H1 (cell line): ENCODE results near the gene MYOG. TPM values are rescaled to one million over a fixed set of nuclear protein-coding genes. Genes with fewer than 3 reads are reported as not detected.

ENCODE experiments used
- CTCF ChIA-PET: fragments of 300-600 bp; sonication (Branson Sonifier 250); formaldehyde crosslinking; loops from one replicate; lab custom pipeline; 2021; ENCODE audit not compliant: partially characterized antibody; lab: Charles Lee
- POLR2A ChIA-PET: fragments of 300-600 bp; sonication (Branson Sonifier 250); formaldehyde crosslinking; loops from one replicate; lab custom pipeline; 2021; ENCODE audit warnings: inconsistent platforms; ENCODE audit not compliant: partially characterized antibody; lab: Charles Lee
- DNase-seq, 2 experiments: peaks; one replicate each; pipeline versions ENCODE4 v3.0.0 to v3.0.0-alpha.2; 2010 to 2022; ENCODE audit warnings: low spot score in 2 of 2, low read depth in 1 of 2, mixed read lengths in 1 of 2
- FAIRE-seq: peaks from 2 replicates; lab custom pipeline; 2011; peaks lifted over from hg19 to GRCh38; lab: Jason Lieb, UNC
- H2AFZ ChIP-seq: 2 replicates; pipeline ENCODE4 v1.8.1; 2012; ENCODE audit warnings: low read length, inconsistent platforms
- H2AK5ac ChIP-seq: 2 replicates; pipeline ENCODE4 v1.6.1; 2013; ENCODE audit warnings: low read depth, low read length
- H2BK120ac ChIP-seq: replicated peaks from 2 replicates; pipeline ENCODE3; 2013; ENCODE audit warnings: low read depth, low read length, inconsistent platforms
- H2BK12ac ChIP-seq: 2 replicates; pipeline ENCODE4 v1.6.1; 2013; ENCODE audit warnings: low read depth, low read length
- H2BK15ac ChIP-seq: 2 replicates; pipeline ENCODE4 v1.6.1; 2013; ENCODE audit warnings: low read length
- H2BK20ac ChIP-seq: 2 replicates; pipeline ENCODE4 v1.6.1; 2013; ENCODE audit warnings: low read length
- H2BK5ac ChIP-seq: 2 replicates; pipeline ENCODE4 v1.6.1; 2013; ENCODE audit warnings: low read depth, low read length
- H3K14ac ChIP-seq: 2 replicates; pipeline ENCODE4 v1.6.1; 2013; ENCODE audit warnings: inconsistent platforms; ENCODE audit not compliant: insufficient read length
- H3K18ac ChIP-seq: 2 replicates; pipeline ENCODE4 v1.6.1; 2013; ENCODE audit warnings: low read length; ENCODE audit errors: extremely low read depth
- H3K23ac ChIP-seq: 2 replicates; pipeline ENCODE4 v1.6.1; 2013; ENCODE audit warnings: inconsistent platforms; ENCODE audit not compliant: insufficient read length
- H3K23me2 ChIP-seq: 2 replicates; pipeline ENCODE4 v1.6.1; 2013; ENCODE audit warnings: low read depth, low read length
- H3K27ac ChIP-seq: 2 replicates; pipeline ENCODE4 v1.6.1; 2011; ENCODE audit warnings: low read depth, low read length, inconsistent platforms
- H3K27me3 ChIP-seq, 4 experiments: replicated peaks in 1 of 4; 1 replicate in 1 of 4; 2 replicates in 3 of 4; pipeline versions ENCODE4 v1.6.1 to v1.8.1; 2011 to 2013; ENCODE audit warnings: low read length in 3 of 4, mild to moderate bottlenecking in 3 of 4, inconsistent platforms in 2 of 4, mixed read lengths in 2 of 4, moderate library complexity in 1 of 4; ENCODE audit not compliant: control insufficient read depth in 3 of 4, insufficient read depth in 3 of 4; ENCODE audit errors: extremely low read depth in 1 of 4
- H3K36me3 ChIP-seq, 4 experiments: 2 replicates each; pipeline versions ENCODE4 v1.6.1 to v1.8.1; 2011 to 2013; ENCODE audit warnings: mild to moderate bottlenecking in 4 of 4, low read length in 3 of 4, moderate library complexity in 2 of 4, control low read depth in 1 of 4, inconsistent platforms in 1 of 4; ENCODE audit not compliant: insufficient read depth in 4 of 4, control insufficient read depth in 2 of 4
- H3K4ac ChIP-seq: replicated peaks from 2 replicates; pipeline ENCODE3; 2013; ENCODE audit warnings: low read length, low read depth, mixed read lengths, inconsistent platforms; ENCODE audit not compliant: insufficient read length
- H3K4me1 ChIP-seq, 4 experiments: replicated peaks in 1 of 4; 1 replicate in 1 of 4; 2 replicates in 3 of 4; pipeline versions ENCODE4 v1.6.1 to v1.8.1; 2011 to 2013; ENCODE audit warnings: low read length in 3 of 4, inconsistent platforms in 2 of 4, mixed read lengths in 1 of 4; ENCODE audit not compliant: insufficient read depth in 4 of 4, control insufficient read depth in 3 of 4
- H3K4me2 ChIP-seq, 2 experiments: 2 replicates each; pipeline versions ENCODE4 v1.6.1 to v1.8.1; 2011 to 2013; ENCODE audit warnings: low read depth in 2 of 2, low read length in 2 of 2, control low read depth in 1 of 2, inconsistent platforms in 1 of 2, mild to moderate bottlenecking in 1 of 2; ENCODE audit not compliant: insufficient read depth in 1 of 2
- H3K4me3 ChIP-seq, 4 experiments: fragments of 200-600, 300-600 bp in 1 of 4; sonication (generic), shearing (Covaris generic), sonication (Bioruptor Twin) in 1 of 4; 2 replicates each; pipeline versions ENCODE4 v1.5.1 to v1.8.1; 2011 to 2016; ENCODE audit warnings: low read length in 4 of 4, low read depth in 3 of 4, control low read depth in 2 of 4, inconsistent platforms in 2 of 4, mild to moderate bottlenecking in 2 of 4, mixed read lengths in 1 of 4, moderate library complexity in 1 of 4; ENCODE audit not compliant: insufficient read depth in 2 of 4; ENCODE audit errors: extremely low read depth in 1 of 4
- H3K56ac ChIP-seq: replicated peaks from 2 replicates; pipeline ENCODE3; 2013; ENCODE audit warnings: low read depth, mild to moderate bottlenecking, mixed read lengths, low read length, inconsistent platforms; ENCODE audit not compliant: insufficient read length
- H3K79me1 ChIP-seq: 2 replicates; pipeline ENCODE4 v1.6.1; 2013; ENCODE audit warnings: low read depth, low read length, control low read depth
- H3K79me2 ChIP-seq, 2 experiments: 2 replicates each; pipeline versions ENCODE4 v1.6.1 to v1.8.1; 2012 to 2013; ENCODE audit warnings: low read length in 2 of 2, mild to moderate bottlenecking in 2 of 2, inconsistent platforms in 1 of 2; ENCODE audit not compliant: insufficient read depth in 2 of 2, control insufficient read depth in 1 of 2
- H3K9ac ChIP-seq, 4 experiments: replicated peaks in 1 of 4; 1 replicate in 1 of 4; 2 replicates in 3 of 4; pipeline versions ENCODE4 v1.6.1 to v1.8.1; 2011 to 2013; ENCODE audit warnings: low read depth in 3 of 4, low read length in 3 of 4, control low read depth in 2 of 4, mild to moderate bottlenecking in 2 of 4, moderate library complexity in 2 of 4, inconsistent platforms in 1 of 4; ENCODE audit errors: extremely low read depth in 1 of 4
- H3K9me3 ChIP-seq, 2 experiments: 2 replicates each; pipeline versions ENCODE4 v1.6.1 to v1.8.1; 2012 to 2013; ENCODE audit warnings: mild to moderate bottlenecking in 2 of 2, moderate library complexity in 2 of 2, control low read depth in 1 of 2, inconsistent platforms in 1 of 2, low read depth in 1 of 2, low read length in 1 of 2, mixed read lengths in 1 of 2; ENCODE audit not compliant: insufficient read depth in 2 of 2
- H4K20me1 ChIP-seq, 2 experiments: replicated peaks in 1 of 2; 2 replicates each; pipeline versions ENCODE3 to v1.8.1; 2011 to 2013; ENCODE audit warnings: inconsistent platforms in 2 of 2, low read length in 2 of 2, mild to moderate bottlenecking in 1 of 2; ENCODE audit not compliant: insufficient read depth in 2 of 2, control insufficient read depth in 1 of 2
- H4K5ac ChIP-seq: 2 replicates; pipeline ENCODE4 v1.6.1; 2013; ENCODE audit warnings: low read length, low read depth, mixed read lengths, inconsistent platforms; ENCODE audit not compliant: insufficient read length
- H4K8ac ChIP-seq: 2 replicates; pipeline ENCODE4 v1.8.0; 2013; ENCODE audit warnings: mild to moderate bottlenecking, moderate library complexity, low read length, inconsistent platforms; ENCODE audit not compliant: insufficient read depth; ENCODE audit errors: extremely low read depth
- H4K91ac ChIP-seq: replicated peaks from 2 replicates; pipeline ENCODE3; 2013; ENCODE audit warnings: low read length, mixed read lengths, inconsistent platforms; ENCODE audit not compliant: insufficient read length
- MAX ChIP-seq: IDR thresholded peaks from 2 replicates; pipeline ENCODE4 v1.6.1; 2012; ENCODE audit warnings: inconsistent platforms
- WGBS, 2 experiments: shearing (Covaris generic) in 1 of 2; methylation state at CpG; one replicate each; pipeline versions ENCODE4 v1.1.6 to v1.1.7; 2013 to 2015; ENCODE audit warnings: low lambda C conversion rate in 2 of 2, mixed read lengths in 2 of 2, inconsistent platforms in 1 of 2, low coverage in 1 of 2, missing lambda C conversion rate in 1 of 2; ENCODE audit not compliant: insufficient replicate concordance in 2 of 2, insufficient coverage in 1 of 2, insufficient read length in 1 of 2; ENCODE audit errors: extremely low coverage in 1 of 2, missing lambda C conversion rate in 1 of 2; 5-methylcytosine and 5-hydroxymethylcytosine counted together
- polyA plus RNA-seq, 7 experiments: library from polyadenylated mRNA; depleted of rRNA in 3 of 7; stranded (reverse) in 5 of 7; unstranded in 2 of 7; fragments of >200 nt in 5 of 7; fragments of 200-250 nt in 2 of 7; gene quantifications; 1 replicate in 5 of 7; 2 replicates in 1 of 7; 4 replicates in 1 of 7; pipeline versions ENCODE4 v1.2.1 to v1.2.3, GENCODE V29; 2011 to 2013; ENCODE audit warnings: missing spikeins in 2 of 7, mixed read lengths in 2 of 7
- total RNA-seq: library from RNA; stranded (reverse); fragmentation: NEBNext Ultra II Directional; extraction: Animal tissue kit (Norgen Biotek cat#: 25700); gene quantifications from 2 replicates; pipeline ENCODE4 v1.2.1, GENCODE V29; 2021

Gene MYOG
- total and polyA plus RNA-seq, 2 of the 8 experiments (the other 6 are each of a cell fraction or from before 2014, with no cell fraction given): not detected

- Histone ChIP-seq H3K27me3 (no peaks in the 10 kb centered on the region), H3K4ac (no peak overlapping the region), H3K18ac (no peak overlapping the region), H4K8ac (no peak overlapping the region), H3K4me1 (peaks cover 2 to 15% (median 5%) of the 10 kb centered on the region in 4 experiments), H3K27ac (no peak overlapping the region), H2BK120ac (no peak overlapping the region), H3K79me1 (peaks cover 2% of the 10 kb centered on the region; the same call in 1 of the 2 replicates), H3K79me2 (no peaks in the 10 kb centered on the region), H2BK12ac (no peak overlapping the region), H3K56ac (no peak overlapping the region), H2AK5ac (no peak overlapping the region), H3K4me2 (no peak overlapping the region), H3K36me3 (no peaks in the 10 kb centered on the region), H3K9ac (no peak overlapping the region), H4K5ac (no peak overlapping the region), H2BK15ac (peak overlapping the region; percentile 61; the same call in 1 of the 2 replicates), H4K20me1 (no peaks in the 10 kb centered on the region), H2AFZ (no peak overlapping the region), H3K23ac (no peak overlapping the region), H3K4me3 (no peak overlapping the region), H2BK5ac (no peak overlapping the region), H4K91ac (no peak overlapping the region), H3K23me2 (no peaks in the 10 kb centered on the region), H3K14ac (no peak overlapping the region), H2BK20ac (no peak overlapping the region), H3K9me3 (no peaks in the 10 kb centered on the region)
- POLR2A ChIA-PET: interaction anchor here (2.1 to 3.0 kb wide), 2 partner anchors 11 to 30 kb away, joined by 6 to 22 read pairs; partner anchors contain the start of genes PPFIA4 and TMEM183A
- 85% methylated on average over 10 of the region's 10 CpGs; no CpG with 5 or more reads in 1 of the 2 experiments for WGBS, 2 experiments
- FAIRE-seq (no peak), DNase-seq (no peak)
- CTCF ChIA-PET: interaction anchor here (1.2 to 49.7 kb wide), 9 partner anchors 5 to 250 kb away, joined by 4 to 1089 read pairs (median 139); partner anchors contain the start of genes ADORA1, MYBPH, MYOG and PPFIA4
- no peak for TF ChIP-seq MAX
Observed at GRCh38 chr1:203037509-203038190, 48.2 kb downstream of the MYOG start.
